Nephron (organoid): ENCODE measurements around the gene ITGA1.
A peak's percentile ranks its signal among the peaks of the same experiment; 100 is the strongest.

Source experiments
- H3K27ac Mint-ChIP-seq, 3 experiments: 2 replicates each; pipeline ENCODE4 v1.8.0; 2020; ENCODE audit warnings: mixed read lengths in 3 of 3, mild to moderate bottlenecking in 2 of 3, moderate library complexity in 1 of 3
- H3K27me3 Mint-ChIP-seq: 2 replicates; pipeline ENCODE4 v1.8.0; 2021; ENCODE audit warnings: low read depth, mild to moderate bottlenecking, moderate library complexity, mixed read lengths
- H3K36me3 Mint-ChIP-seq: 2 replicates; pipeline ENCODE4 v1.8.0; 2020; ENCODE audit warnings: low read depth, mixed read lengths
- H3K4me1 Mint-ChIP-seq: 2 replicates; pipeline ENCODE4 v1.8.0; 2020; ENCODE audit warnings: mixed read lengths
- H3K4me3 Mint-ChIP-seq, 3 experiments: 2 replicates each; pipeline ENCODE4 v1.8.0; 2020; ENCODE audit warnings: mild to moderate bottlenecking in 3 of 3, mixed read lengths in 3 of 3, moderate library complexity in 2 of 3
- H3K9me3 Mint-ChIP-seq: 2 replicates; pipeline ENCODE4 v1.8.0; 2020; ENCODE audit warnings: mixed read lengths
- TF ChIP-seq, protein P1 (sequence below), 3 experiments: fragments of 200-600 bp; sonication (generic); IDR thresholded peaks; one replicate each; pipeline ENCODE4 v1.5.0; 2021; ENCODE audit warnings: antibody characterized with exemption in 3 of 3; ENCODE audit not compliant: unreplicated experiment in 3 of 3

ITGA1 gene

DNA sequence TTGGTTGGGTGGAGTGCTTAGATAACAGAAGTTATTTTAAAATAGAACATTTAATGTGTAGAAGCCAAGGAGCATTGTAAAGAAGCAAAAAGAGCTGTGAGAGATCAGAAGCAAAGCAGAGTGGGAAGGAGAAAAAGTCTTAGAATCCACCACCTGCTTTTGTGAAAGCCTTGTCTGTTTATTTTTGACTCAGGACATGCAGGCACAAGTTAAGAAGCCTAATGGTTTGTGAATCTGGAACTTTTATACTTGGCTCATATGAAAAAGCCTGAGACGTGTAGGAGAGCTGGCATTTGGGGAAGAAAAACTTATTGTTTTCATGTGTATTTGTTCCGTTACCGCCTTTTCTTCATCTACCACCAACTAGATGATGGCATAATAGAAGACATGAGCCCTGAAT lies 163.0 kb downstream of the ITGA1 start:
- H3K4me1 Mint-ChIP-seq: peaks cover 6% of the 10 kb centered on the region
- no peaks in the 10 kb centered on the region for H3K9me3 Mint-ChIP-seq
- no peaks in the 10 kb centered on the region for H3K27me3 Mint-ChIP-seq
- H3K4me3 Mint-ChIP-seq: no peak overlapping the region
- TF ChIP-seq, protein P1, sequence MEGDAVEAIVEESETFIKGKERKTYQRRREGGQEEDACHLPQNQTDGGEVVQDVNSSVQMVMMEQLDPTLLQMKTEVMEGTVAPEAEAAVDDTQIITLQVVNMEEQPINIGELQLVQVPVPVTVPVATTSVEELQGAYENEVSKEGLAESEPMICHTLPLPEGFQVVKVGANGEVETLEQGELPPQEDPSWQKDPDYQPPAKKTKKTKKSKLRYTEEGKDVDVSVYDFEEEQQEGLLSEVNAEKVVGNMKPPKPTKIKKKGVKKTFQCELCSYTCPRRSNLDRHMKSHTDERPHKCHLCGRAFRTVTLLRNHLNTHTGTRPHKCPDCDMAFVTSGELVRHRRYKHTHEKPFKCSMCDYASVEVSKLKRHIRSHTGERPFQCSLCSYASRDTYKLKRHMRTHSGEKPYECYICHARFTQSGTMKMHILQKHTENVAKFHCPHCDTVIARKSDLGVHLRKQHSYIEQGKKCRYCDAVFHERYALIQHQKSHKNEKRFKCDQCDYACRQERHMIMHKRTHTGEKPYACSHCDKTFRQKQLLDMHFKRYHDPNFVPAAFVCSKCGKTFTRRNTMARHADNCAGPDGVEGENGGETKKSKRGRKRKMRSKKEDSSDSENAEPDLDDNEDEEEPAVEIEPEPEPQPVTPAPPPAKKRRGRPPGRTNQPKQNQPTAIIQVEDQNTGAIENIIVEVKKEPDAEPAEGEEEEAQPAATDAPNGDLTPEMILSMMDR (IDR thresholded peaks at IDR 0.05; ENCODE audit: unreplicated experiment in 3 of 3): no peak
- H3K27ac Mint-ChIP-seq: no peak overlapping the region
- no peaks in the 10 kb centered on the region for H3K36me3 Mint-ChIP-seq

DNA sequence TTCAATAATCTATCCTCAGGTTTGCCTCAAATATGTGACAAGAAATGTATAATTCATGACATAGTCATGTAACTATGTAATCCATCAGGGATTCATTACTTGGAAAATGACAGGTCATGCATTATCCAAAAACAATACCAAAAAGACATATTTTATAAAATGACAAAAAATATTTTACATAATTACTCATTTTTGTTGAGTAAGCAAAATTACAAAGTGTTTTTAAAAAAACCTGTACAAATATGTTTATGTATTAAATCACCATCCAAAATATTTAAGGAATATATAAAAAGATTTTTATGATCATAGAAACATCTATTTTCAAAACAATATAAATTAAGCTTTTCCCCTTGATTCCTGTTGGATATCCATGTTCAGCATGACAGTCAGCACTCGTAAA lies 164.8 kb downstream of the ITGA1 start:
- Mint-ChIP-seq H3K9me3 (no peaks in the 10 kb centered on the region), H3K27me3 (no peaks in the 10 kb centered on the region), H3K27ac (no peak overlapping the region), H3K4me3 (no peak overlapping the region), H3K4me1 (peaks cover 10% of the 10 kb centered on the region), H3K36me3 (no peaks in the 10 kb centered on the region)
- TF ChIP-seq, protein P1 (IDR thresholded peaks at IDR 0.05; ENCODE audit: unreplicated experiment in 3 of 3): no peak

DNA sequence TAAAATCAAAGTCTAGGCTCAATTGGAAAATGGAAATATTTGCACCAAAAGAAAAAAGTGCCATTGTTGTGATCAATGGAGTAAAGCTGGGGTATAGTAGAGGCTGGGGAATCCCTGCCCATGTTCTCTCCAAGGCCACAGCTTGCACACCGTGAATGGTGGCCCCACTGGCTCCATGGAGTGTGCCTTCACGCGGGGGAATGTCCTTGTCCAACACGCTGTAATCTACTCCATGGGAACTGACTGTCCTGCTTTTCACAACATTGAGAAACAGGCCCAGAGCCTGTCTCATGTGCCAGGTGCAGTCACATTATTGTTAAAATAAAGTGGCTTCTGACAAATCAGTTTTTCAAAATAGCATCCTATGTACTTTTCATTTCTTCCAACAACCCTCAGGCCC lies 168.3 kb downstream of the ITGA1 start:
- H3K4me1 Mint-ChIP-seq: peaks cover 4% of the 10 kb centered on the region
- H3K9me3 Mint-ChIP-seq: no peaks in the 10 kb centered on the region
- H3K27me3 Mint-ChIP-seq: no peaks in the 10 kb centered on the region
- no peaks in the 10 kb centered on the region for H3K36me3 Mint-ChIP-seq
- TF ChIP-seq, protein P1 (IDR thresholded peaks at IDR 0.05; ENCODE audit: unreplicated experiment in 3 of 3): no peak
- no peak overlapping the region for H3K4me3 Mint-ChIP-seq
- H3K27ac Mint-ChIP-seq: peak overlapping the region; percentile 86 to 92 (median 90)

DNA sequence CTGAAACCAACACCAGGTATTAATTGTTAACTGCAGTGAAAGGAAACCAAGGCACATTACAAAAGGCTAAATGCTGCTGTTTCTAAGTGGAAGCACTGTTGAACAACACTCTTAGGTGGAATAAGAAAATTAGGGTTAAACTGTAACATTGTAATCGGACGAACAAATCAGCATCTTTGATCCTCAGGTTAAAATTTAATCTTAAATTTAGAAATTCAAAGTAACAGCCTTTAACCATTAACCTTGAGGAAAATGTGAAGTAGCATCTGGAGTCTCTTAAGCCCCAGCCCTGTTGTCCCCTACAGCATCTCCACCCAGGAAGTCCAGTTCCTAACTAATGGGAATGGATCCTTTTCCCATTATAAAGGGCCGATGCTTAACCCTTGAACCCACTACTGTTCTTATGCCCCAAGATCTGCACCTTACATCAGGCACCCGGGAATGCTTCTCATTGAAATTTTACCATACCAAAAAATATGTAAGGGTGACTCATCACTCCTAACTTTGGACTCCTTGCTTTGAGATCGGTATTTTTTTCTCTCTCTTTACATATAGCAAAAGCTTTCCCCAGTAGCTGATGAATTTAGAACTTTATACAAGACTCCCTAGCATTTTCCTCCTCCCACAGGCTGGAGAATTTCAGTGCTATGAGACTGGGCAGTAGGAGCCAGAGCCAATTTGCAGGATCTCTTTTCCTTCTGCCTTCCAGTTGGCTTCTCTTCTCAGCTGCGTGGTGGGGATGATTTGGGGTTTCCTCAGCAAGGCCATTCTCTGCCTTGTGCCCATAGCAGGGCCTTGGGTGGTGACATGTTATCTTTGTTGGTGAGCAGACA lies 169.4 kb downstream of the ITGA1 start:
- Mint-ChIP-seq H3K4me1 (peaks cover 4% of the 10 kb centered on the region), H3K27ac (peak overlapping the region; percentile 86 to 92 (median 90)), H3K4me3 (no peak overlapping the region), H3K36me3 (no peaks in the 10 kb centered on the region), H3K27me3 (no peaks in the 10 kb centered on the region), H3K9me3 (no peaks in the 10 kb centered on the region)
- TF ChIP-seq, protein P1 (IDR thresholded peaks at IDR 0.05; ENCODE audit: unreplicated experiment in 3 of 3): no peak

DNA sequence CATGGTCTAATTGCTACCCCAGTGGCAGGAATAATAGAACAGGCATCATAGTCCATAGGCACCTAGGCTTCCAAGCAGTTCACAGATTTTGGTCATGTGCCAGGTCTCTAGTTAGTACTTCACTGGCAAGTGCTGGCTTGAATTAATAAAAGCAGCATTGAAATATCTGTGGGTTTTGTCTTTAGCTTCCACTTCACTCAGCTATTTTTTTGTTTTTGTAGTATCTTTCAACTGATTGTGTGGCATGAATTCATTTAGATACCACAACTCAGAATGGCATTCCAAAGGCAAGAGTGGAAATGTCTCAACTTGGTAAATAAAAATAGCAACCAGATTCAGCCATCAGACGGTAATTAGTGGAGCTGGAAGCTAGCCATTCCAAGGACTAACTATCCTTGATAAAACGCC lies 173.6 kb downstream of the ITGA1 start:
- H3K36me3 Mint-ChIP-seq: no peaks in the 10 kb centered on the region
- TF ChIP-seq, protein P1 (IDR thresholded peaks at IDR 0.05; ENCODE audit: unreplicated experiment in 3 of 3): no peak
- H3K4me1 Mint-ChIP-seq: peaks cover 4% of the 10 kb centered on the region
- H3K27ac Mint-ChIP-seq: peak overlapping the region in 1 of 3 experiments; percentile 37
- H3K9me3 Mint-ChIP-seq: no peaks in the 10 kb centered on the region
- no peak overlapping the region for H3K4me3 Mint-ChIP-seq
- no peaks in the 10 kb centered on the region for H3K27me3 Mint-ChIP-seq

DNA sequence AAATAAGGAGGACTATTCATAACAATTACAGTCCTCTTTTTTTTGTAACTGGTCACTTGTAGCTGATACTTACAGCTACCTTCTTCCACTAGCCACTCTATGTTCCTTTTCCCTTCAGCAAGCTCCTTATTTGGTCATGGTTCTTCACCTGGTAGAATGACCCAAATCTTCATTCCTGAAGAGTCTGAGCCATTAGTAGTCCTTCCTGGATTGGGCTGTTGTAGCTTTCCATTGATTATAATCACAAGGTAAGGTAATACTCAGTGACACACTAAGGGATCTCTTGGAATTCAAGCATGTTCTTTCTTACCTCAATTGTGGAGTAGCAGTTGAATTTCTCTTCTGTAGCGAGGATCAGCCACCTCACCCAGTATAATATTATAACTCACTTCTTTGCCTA lies 175.9 kb downstream of the ITGA1 start:
- H3K9me3 Mint-ChIP-seq: peaks cover 10% of the 10 kb centered on the region
- no peak overlapping the region for H3K27ac Mint-ChIP-seq
- no peaks in the 10 kb centered on the region for H3K4me1 Mint-ChIP-seq
- no peaks in the 10 kb centered on the region for H3K27me3 Mint-ChIP-seq
- H3K4me3 Mint-ChIP-seq: no peak overlapping the region
- H3K36me3 Mint-ChIP-seq: no peaks in the 10 kb centered on the region
- TF ChIP-seq, protein P1 (IDR thresholded peaks at IDR 0.05; ENCODE audit: unreplicated experiment in 3 of 3): no peak
